Gastroesophageal sphincter (tissue), 4 donors: ENCODE results near the gene CACNA1C. TPM values are rescaled to one million over a fixed set of nuclear protein-coding genes. Genes with fewer than 3 reads are reported as not detected.

ENCODE experiments used
- ATAC-seq: fragments of 150-250 bp; one replicate; pipeline ENCODE4 v1.9.1; 2016; ENCODE audit warnings: mild to moderate bottlenecking, moderate library complexity
- H3K27ac ChIP-seq, 4 donors: fragments of 200-600 bp; sonication (generic) in 3 of 4; 1 replicate in 3 of 4; 2 replicates in 1 of 4; pipeline ENCODE4 v1.5.1; 2016 to 2019
- H3K27me3 ChIP-seq: fragments of 200-600 bp; sonication (generic); one replicate; pipeline ENCODE4 v1.5.1; 2019
- H3K36me3 ChIP-seq, 2 donors: fragments of 200-600 bp; sonication (generic); one replicate each; pipeline ENCODE4 v1.5.1; 2019; ENCODE audit warnings: control low read depth in 1 of 2
- H3K4me1 ChIP-seq, 3 donors: fragments of 200-600 bp; sonication (generic); 1 replicate in 2 of 3; 2 replicates in 1 of 3; pipeline ENCODE4 v1.5.1; 2016 to 2019; ENCODE audit warnings: control low read depth in 2 of 3
- H3K4me3 ChIP-seq, 2 donors: fragments of 200-600 bp; sonication (generic); one replicate each; pipeline ENCODE4 v1.5.1; 2019; ENCODE audit warnings: mild to moderate bottlenecking in 1 of 2, moderate library complexity in 1 of 2
- H3K9me3 ChIP-seq, 3 donors: fragments of 200-600 bp; sonication (generic); one replicate each; pipeline ENCODE4 v1.5.1; 2017 to 2019; ENCODE audit warnings: control low read depth in 2 of 3
- EP300 ChIP-seq: sonication (generic); formaldehyde crosslinking; IDR thresholded peaks from one replicate; pipeline ENCODE4 v1.6.1; 2017; ENCODE audit warnings: antibody characterized with exemption, mild to moderate bottlenecking
- POLR2A ChIP-seq, 2 donors: fragments of 450-650 bp; IDR thresholded peaks; one replicate each; pipeline ENCODE4 v1.6.1; 2017; ENCODE audit warnings: antibody characterized with exemption in 2 of 2, mild to moderate bottlenecking in 2 of 2, moderate library complexity in 1 of 2
- POLR2AphosphoS5 ChIP-seq: sonication (generic); formaldehyde crosslinking; IDR thresholded peaks from one replicate; pipeline ENCODE4 v1.6.1; 2017; ENCODE audit warnings: antibody characterized with exemption
- WGBS, 2 donors: methylation state at CpG; one replicate each; pipeline ENCODE4 v1.1.5; 2018; ENCODE audit warnings: low coverage in 1 of 2; 5-methylcytosine and 5-hydroxymethylcytosine counted together
- total RNA-seq, 4 donors: library from RNA; depleted of rRNA; stranded (reverse); fragments of >200 nt; gene quantifications; one replicate each; pipeline ENCODE4 v1.1.0, GENCODE V29; 2016
- TF ChIP-seq, protein P1 (sequence below), 4 experiments: fragments of 200-600 bp in 2 of 4; fragments of 450-650 bp in 2 of 4; sonication (generic) in 1 of 4; IDR thresholded peaks; one replicate each; pipeline ENCODE4 v1.5.1; 2017 to 2019; ENCODE audit warnings: antibody characterized with exemption in 4 of 4, mild to moderate bottlenecking in 2 of 4, moderate library complexity in 2 of 4

The CACNA1C gene
- total RNA-seq, 4 donors from 2014 or later, result 22.9 to 96.2 (median 41.4) TPM

GRCh38 chr12:2364631-2365051 lies 311.9 kb downstream of the CACNA1C start:
- no peak for TF ChIP-seq EP300
- TF ChIP-seq POLR2AphosphoS5, result no peak
- TF ChIP-seq, protein P1, sequence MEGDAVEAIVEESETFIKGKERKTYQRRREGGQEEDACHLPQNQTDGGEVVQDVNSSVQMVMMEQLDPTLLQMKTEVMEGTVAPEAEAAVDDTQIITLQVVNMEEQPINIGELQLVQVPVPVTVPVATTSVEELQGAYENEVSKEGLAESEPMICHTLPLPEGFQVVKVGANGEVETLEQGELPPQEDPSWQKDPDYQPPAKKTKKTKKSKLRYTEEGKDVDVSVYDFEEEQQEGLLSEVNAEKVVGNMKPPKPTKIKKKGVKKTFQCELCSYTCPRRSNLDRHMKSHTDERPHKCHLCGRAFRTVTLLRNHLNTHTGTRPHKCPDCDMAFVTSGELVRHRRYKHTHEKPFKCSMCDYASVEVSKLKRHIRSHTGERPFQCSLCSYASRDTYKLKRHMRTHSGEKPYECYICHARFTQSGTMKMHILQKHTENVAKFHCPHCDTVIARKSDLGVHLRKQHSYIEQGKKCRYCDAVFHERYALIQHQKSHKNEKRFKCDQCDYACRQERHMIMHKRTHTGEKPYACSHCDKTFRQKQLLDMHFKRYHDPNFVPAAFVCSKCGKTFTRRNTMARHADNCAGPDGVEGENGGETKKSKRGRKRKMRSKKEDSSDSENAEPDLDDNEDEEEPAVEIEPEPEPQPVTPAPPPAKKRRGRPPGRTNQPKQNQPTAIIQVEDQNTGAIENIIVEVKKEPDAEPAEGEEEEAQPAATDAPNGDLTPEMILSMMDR (IDR thresholded peaks at IDR 0.05), result no peak
- TF ChIP-seq POLR2A (IDR thresholded peaks at IDR 0.05), result no peak
- Histone ChIP-seq H3K9me3 (no peaks in the 10 kb centered on the region), H3K27me3 (no peaks in the 10 kb centered on the region), H3K36me3 (peaks cover 0 to 6% of the 10 kb centered on the region in 2 donors), H3K4me1 (peaks cover 0 to 3% (median 0%) of the 10 kb centered on the region in 3 donors), H3K27ac (no peak overlapping the region), H3K4me3 (no peak overlapping the region)
- ATAC-seq, result no peak
- 85 to 88% methylated on average over 9 of the region's 9 CpGs for WGBS, 2 donors

DNA sequence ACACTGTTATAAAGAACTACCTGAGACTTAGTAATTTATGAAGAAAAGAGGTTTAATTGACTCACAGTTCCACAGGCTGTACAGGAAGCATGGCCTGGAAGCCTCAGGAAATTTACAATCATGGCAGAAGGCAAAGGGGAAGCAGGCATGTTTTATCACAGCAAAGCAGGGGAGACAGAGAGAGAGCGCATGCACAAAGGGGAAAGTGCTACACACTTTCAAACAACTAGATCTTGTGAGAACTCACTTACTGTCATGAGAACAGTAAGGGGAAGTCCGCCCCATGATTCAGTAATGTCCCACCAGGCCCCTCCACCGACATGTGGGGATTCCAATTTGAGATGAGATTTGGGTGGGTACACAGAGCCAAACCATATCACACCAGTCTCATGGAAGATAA lies 313.9 kb downstream of the CACNA1C start:
- TF ChIP-seq EP300 (no peak), POLR2A (IDR thresholded peaks at IDR 0.05) (no peak), POLR2AphosphoS5 (no peak)
- TF ChIP-seq, protein P1 (IDR thresholded peaks at IDR 0.05), result no peak
- H3K36me3 ChIP-seq, result peaks cover 0 to 4% of the 10 kb centered on the region in 2 donors
- no peaks in the 10 kb centered on the region for H3K4me1 ChIP-seq
- no peaks in the 10 kb centered on the region for H3K27me3 ChIP-seq
- H3K4me3 ChIP-seq, result no peak overlapping the region
- 54 to 89% methylated on average over 3 of the region's 3 CpGs for WGBS, 2 donors
- ATAC-seq, result no peak
- H3K9me3 ChIP-seq, result no peaks in the 10 kb centered on the region
- no peak overlapping the region for H3K27ac ChIP-seq

- Histone ChIP-seq H3K4me1 (peaks cover 0 to 30% (median 4%) of the 10 kb centered on the region in 3 donors), H3K27me3 (no peaks in the 10 kb centered on the region), H3K27ac (no peak overlapping the region), H3K9me3 (no peaks in the 10 kb centered on the region), H3K4me3 (no peak overlapping the region), H3K36me3 (no peaks in the 10 kb centered on the region)
- TF ChIP-seq, protein P1 (IDR thresholded peaks at IDR 0.05), result no peak
- no peak for ATAC-seq
- WGBS, 2 donors, result 77 to 84% methylated on average over 4 to 6 of the region's 6 CpGs
Measured at GRCh38 chr12:2372178-2372577, 319.4 kb downstream of the CACNA1C start.

DNA sequence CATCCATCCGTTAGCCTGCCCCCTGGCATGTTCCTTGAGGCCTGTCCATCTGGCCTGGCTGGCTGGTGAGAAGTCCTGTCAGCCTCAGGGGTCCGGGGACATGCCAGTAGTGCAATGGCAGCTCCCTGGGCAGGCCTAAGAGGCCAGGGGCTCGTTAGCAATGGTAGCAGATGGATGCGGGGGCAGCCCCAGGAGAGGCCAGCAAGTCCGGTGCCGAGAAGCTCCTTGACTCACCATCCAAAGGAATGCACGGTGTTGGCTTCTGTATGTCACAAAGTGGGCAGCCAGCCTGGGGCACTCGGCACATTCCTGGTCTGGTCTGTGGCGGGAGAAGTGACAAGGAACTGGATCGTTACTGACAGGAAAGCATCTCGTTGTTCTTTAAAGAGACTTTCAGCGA lies 319.9 kb downstream of the CACNA1C start:
- Histone ChIP-seq H3K4me1 (peaks cover 0 to 35% (median 4%) of the 10 kb centered on the region in 3 donors), H3K27ac (no peak overlapping the region), H3K27me3 (no peaks in the 10 kb centered on the region), H3K9me3 (no peaks in the 10 kb centered on the region), H3K36me3 (no peaks in the 10 kb centered on the region), H3K4me3 (no peak overlapping the region)
- WGBS, 2 donors, result 78 to 81% methylated on average over 7 to 10 of the region's 12 CpGs
- ATAC-seq, result no peak
- TF ChIP-seq POLR2AphosphoS5 (peak; percentile 18), POLR2A (IDR thresholded peaks at IDR 0.05) (no peak)
- TF ChIP-seq, protein P1 (IDR thresholded peaks at IDR 0.05), result no peak

DNA sequence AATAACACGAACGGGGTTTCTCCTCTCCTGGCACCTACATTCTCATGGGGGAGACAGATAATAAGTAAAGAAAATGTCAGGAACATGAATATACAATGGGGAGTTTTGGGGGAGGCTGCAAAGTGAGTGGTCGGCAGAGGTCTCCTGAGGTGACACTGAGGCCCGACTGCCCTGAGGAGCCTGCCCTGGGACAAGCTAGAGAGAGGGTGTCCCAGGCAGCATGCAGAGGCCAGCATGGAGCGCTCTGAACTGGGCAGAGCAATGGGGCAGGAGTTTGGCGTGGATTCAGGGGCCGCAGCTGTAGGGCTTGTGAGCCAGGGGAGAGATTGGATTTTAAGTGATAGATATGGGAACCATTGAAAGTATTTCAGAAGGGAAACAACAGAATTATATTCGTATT lies 320.5 kb downstream of the CACNA1C start:
- H3K36me3 ChIP-seq, result no peaks in the 10 kb centered on the region
- H3K4me3 ChIP-seq, result no peak overlapping the region
- 89 to 96% methylated on average over 5 to 8 of the region's 8 CpGs for WGBS, 2 donors
- no peaks in the 10 kb centered on the region for H3K27me3 ChIP-seq
- ATAC-seq, result no peak
- H3K27ac ChIP-seq, result no peak overlapping the region
- TF ChIP-seq EP300 (no peak), POLR2A (IDR thresholded peaks at IDR 0.05) (no peak), POLR2AphosphoS5 (no peak)
- TF ChIP-seq, protein P1 (IDR thresholded peaks at IDR 0.05), result no peak
- H3K4me1 ChIP-seq, result peaks cover 0 to 41% (median 4%) of the 10 kb centered on the region in 3 donors
- no peaks in the 10 kb centered on the region for H3K9me3 ChIP-seq
